Measurements from ENCODE around the gene AAR2.

The AAR2 gene

GRCh38 chr20:36275441-36276189 lies 39.3 kb downstream of the AAR2 start:
- DNase-seq (ENCODE audit: low read depth in 1 of 2, low spot score in 1 of 2), result no peak

- DNase-seq (ENCODE audit: low read depth in 1 of 2, low spot score in 1 of 2), result no peak
Measured at GRCh38 chr20:36277546-36277945, 41.3 kb downstream of the AAR2 start.

DNA sequence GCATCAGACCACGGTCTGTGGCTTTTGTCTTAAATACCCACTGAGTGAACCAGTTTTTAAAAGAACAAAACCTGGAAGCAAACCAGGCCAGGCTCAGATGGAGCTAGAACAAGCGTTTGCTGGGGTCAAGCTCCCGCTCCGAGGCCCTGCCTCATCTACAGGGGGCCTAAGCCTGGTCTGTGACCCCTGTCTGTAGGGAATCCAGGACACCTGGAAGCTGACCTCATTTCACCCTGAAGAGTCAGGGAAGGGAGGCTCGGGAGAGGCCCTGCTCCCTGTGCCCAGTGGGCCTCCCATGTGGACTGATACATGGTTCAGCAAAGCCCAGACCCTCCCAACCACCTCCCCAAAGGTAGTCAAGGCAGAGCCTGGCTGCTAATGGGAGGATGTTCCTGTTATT lies 43.1 kb downstream of the AAR2 start:
- DNase-seq (ENCODE audit: low read depth in 1 of 2, low spot score in 1 of 2), result no peak

GRCh38 chr20:36279776-36280175 lies 43.5 kb downstream of the AAR2 start:
- no peak for DNase-seq (ENCODE audit: low read depth in 1 of 2, low spot score in 1 of 2)

DNA sequence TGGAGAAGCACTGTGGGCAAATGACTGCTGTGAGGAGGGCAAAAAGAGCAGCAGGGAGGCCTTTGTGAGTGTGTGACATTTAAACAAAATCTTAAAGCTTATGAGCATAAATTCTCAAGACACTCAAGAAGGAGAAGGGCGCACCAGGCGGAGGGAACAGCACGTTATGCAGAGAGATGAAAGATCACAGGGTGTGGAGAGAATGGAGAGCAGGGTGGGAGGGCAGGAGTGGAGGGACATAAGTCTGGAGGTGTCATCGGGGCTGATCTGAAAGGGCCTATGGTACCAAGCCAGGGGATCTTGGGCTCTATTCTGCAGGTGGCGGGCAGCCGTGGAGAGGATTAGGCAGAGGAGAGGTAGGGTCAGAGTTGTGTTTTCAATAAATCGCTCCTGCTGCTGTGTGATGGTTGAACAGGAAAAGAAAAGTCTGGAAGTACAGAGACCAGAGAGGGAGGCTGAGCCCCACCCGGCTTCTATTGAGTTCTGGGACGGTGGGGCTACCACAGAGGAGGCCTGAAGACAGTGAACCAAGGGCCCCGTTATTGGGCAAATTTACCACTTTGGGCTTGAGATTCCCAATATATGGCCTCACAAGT lies 45.6 kb downstream of the AAR2 start:
- no peak for DNase-seq (ENCODE audit: low read depth in 1 of 2, low spot score in 1 of 2)

DNA sequence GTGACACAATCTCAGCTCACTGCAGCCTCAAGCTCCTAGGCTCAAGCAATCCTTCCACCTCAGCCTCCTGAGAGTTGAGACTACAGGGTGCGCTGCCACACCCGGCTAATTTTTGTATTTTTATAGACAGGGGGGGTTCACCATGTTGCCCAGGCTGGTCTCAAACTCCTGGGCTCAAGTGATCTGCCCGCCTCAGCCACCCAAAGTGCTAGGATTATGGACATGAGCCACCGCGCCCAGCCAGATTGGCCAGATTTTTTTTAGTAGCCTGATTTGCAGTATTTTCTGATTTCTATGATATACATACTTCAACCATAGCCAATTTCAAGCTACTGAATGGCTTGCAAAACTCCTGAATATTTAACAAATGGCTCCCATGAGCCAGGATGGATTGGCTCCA lies 48.5 kb downstream of the AAR2 start:
- DNase-seq (ENCODE audit: low read depth in 1 of 2, low spot score in 1 of 2), result no peak

GRCh38 chr20:36285746-36286447 lies 49.6 kb downstream of the AAR2 start:
- no peak for DNase-seq (ENCODE audit: low read depth in 1 of 2, low spot score in 1 of 2)

GRCh38 chr20:36297656-36298055 lies 61.4 kb downstream of the AAR2 start:
- no peak for DNase-seq (ENCODE audit: low read depth in 1 of 2, low spot score in 1 of 2)

DNA sequence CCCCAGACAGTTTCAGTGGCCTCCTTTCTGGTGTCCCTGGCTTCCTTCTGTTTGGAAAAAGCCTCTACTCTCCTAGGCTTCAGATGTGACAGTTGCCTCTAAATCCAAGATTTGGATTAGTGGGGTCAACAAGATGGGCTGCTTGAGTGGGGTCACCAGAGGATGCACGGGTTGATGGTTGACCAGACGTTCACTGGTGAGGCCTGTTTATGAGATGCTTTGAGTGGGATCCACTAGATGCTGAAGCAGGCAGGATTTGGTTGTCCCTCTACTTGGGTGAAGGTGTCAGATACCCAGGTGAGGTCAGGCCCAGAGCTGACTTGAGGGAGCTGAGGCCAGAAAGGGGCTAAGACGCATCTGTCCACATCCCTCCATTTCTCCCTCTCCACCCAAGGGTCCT lies 61.8 kb downstream of the AAR2 start:
- DNase-seq (ENCODE audit: low read depth in 1 of 2, low spot score in 1 of 2), result no peak

GRCh38 chr20:36298795-36299339 lies 62.6 kb downstream of the AAR2 start:
- no peak for DNase-seq (ENCODE audit: low read depth in 1 of 2, low spot score in 1 of 2)

DNA sequence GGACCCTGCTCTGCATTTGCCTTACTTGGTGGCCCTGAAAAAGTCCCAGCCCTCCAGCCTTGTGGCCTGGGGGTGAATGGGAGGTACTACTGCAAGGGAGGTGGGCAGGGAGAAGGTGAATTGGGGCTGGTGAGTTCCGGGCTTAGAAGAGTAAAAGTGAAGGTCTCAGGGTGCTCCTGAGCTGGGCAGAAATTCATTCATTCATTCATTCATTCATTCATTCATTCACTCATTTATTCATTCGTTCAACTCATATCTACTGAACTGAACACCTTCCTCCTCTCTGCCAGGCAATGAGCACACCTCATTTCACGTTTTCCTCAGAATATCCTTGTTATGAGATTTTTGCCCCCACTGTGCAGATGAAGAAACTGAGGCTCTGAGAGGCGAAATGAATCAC lies 63.2 kb downstream of the AAR2 start:
- no peak for DNase-seq (ENCODE audit: low read depth in 1 of 2, low spot score in 1 of 2)

- no peak for DNase-seq (ENCODE audit: low read depth in 1 of 2, low spot score in 1 of 2)
Measured at GRCh38 chr20:36301359-36302119, 65.3 kb downstream of the AAR2 start.

DNA sequence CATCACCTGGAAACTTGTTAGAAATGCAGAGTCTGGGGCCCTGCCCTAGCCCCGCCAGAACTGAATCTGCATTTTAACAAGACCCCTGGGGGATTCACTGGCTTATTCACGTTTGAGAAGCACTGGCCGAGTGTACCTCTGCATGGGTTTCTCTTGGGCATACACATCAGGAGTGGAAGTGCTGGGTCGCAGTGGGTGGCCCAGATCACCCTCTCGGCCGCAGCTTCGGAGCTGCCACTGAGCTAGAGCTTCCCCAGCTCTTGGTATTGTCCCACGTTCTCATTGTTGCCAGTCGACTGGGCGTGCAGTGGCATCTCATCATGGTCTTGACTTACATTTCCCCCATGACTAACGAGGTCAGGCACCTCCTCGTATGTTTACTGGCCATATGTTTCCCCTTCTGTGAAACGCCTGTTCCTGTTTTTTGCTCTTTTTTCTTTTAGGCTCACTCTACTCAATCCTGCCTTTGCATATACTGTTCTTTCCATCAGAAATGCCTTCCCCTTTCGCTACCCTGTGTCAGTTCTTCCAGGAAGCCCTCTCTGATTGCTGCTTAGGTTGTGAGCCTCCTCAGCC lies 66.8 kb downstream of the AAR2 start:
- DNase-seq (ENCODE audit: low read depth in 1 of 2, low spot score in 1 of 2), result no peak

GRCh38 chr20:36303831-36304230 lies 67.6 kb downstream of the AAR2 start:
- DNase-seq (ENCODE audit: low read depth in 1 of 2, low spot score in 1 of 2), result no peak

GRCh38 chr20:36304786-36305495 lies 68.7 kb downstream of the AAR2 start:
- no peak for DNase-seq (ENCODE audit: low read depth in 1 of 2, low spot score in 1 of 2)

- DNase-seq (ENCODE audit: low read depth in 1 of 2, low spot score in 1 of 2), result no peak
Measured at GRCh38 chr20:36305602-36306551, 69.6 kb downstream of the AAR2 start, which contains the start of gene DLGAP4. TSS of gene DLGAP4 (plus strand) at chr20:36306339. CDS start at chr20:36431718, 125,379 bp downstream.

All from activated T-helper 1 cell treated with anti-CD3 and anti-CD28 coated beads, Interleukin-2, amount 50 U/mL, for 16 hours (primary cell).